MM.1S (cell line): ENCODE data around the gene PEX16.

ENCODE experiments used
- CTCF ChIP-seq: fragments of 300-600 bp; sonication (generic); IDR thresholded peaks from 2 replicates; pipeline ENCODE4 v1.5.1; 2016; ENCODE audit warnings: antibody characterized with exemption, low read length, mixed read lengths
- EZH2 ChIP-seq: fragments of 300-600 bp; sonication (generic); optimal IDR thresholded peaks from 2 replicates; pipeline ENCODE3; 2017; ENCODE audit warnings: low read depth, mild to moderate bottlenecking, antibody characterized with exemption, low read length, mixed read lengths

- TF ChIP-seq EZH2 (no peak), CTCF (no peak)
These were observed 27.8 kb upstream of the PEX16 start for GRCh38 chr11:45945397-45945999.
